ENCODE measurements around the gene MYO18B. TPM values are rescaled to one million over a fixed set of nuclear protein-coding genes. Genes with fewer than 3 reads are reported as not detected.

MYO18B gene
- total and polyA plus RNA-seq, 2 of the 8 experiments (the other 6 are each of a cell fraction or from before 2014, with no cell fraction given): 0.62 to 0.78 TPM

DNA sequence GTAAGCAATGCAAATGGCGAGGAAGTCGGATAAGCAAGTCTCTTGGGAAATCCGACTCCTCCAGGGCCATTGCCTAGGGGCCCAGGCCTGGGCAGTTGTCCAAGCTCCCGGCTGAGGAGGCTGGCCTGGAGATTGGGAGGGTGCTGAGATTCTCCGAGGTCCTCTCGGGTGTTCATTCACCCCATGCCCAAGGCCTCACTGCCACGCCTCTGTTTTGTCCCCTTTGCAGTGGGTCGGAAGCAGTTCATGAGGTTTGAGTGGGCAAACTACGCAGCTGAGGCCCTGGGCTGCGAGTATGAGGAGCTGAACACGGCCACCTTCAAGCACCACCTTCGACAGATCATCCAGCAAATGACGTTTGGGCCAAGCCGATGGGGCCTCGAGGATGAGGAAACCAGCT is 81.3 kb downstream of the MYO18B start:
- Histone ChIP-seq H3K23ac (ENCODE audit: insufficient read length) (no peak overlapping the region), H3K4me2 (ENCODE audit: insufficient read depth in 1 of 2, low read depth in 2 of 2, low read length in 2 of 2) (no peak overlapping the region), H3K23me2 (ENCODE audit: low read depth, low read length) (peaks cover 2% of the 10 kb centered on the region; the same call in 1 of the 2 replicates), H4K91ac (replicated peaks; ENCODE audit: insufficient read length, low read length) (no peak overlapping the region), H3K4ac (replicated peaks; ENCODE audit: insufficient read length, low read depth, low read length) (no peak overlapping the region), H2BK120ac (replicated peaks; ENCODE audit: low read depth, low read length) (no peak overlapping the region), H2AFZ (ENCODE audit: low read length) (no peak overlapping the region), H3K79me1 (ENCODE audit: low read depth, low read length) (no peaks in the 10 kb centered on the region), H4K8ac (ENCODE audit: extremely low read depth, insufficient read depth, low read length) (no peak overlapping the region; the same call in 1 of the 2 replicates), H3K9ac (replicated peaks in 1 of 4; ENCODE audit: extremely low read depth in 1 of 4, low read depth in 3 of 4, low read length in 3 of 4) (no peak overlapping the region), H3K14ac (ENCODE audit: insufficient read length) (no peak overlapping the region), H3K9me3 (ENCODE audit: insufficient read depth in 2 of 2, low read depth in 1 of 2, low read length in 1 of 2) (peaks cover 7 to 10% of the 10 kb centered on the region in 2 experiments; a peak in 2 of 4 replicates), H3K79me2 (ENCODE audit: control insufficient read depth in 1 of 2, insufficient read depth in 2 of 2, low read length in 2 of 2) (no peaks in the 10 kb centered on the region), H4K20me1 (replicated peaks in 1 of 2; ENCODE audit: control insufficient read depth in 1 of 2, insufficient read depth in 2 of 2, low read length in 2 of 2) (peaks cover 0 to 3% of the 10 kb centered on the region in 2 experiments), H2BK15ac (ENCODE audit: low read length) (no peak overlapping the region), H4K5ac (ENCODE audit: insufficient read length, low read depth, low read length) (no peak overlapping the region), H2BK5ac (ENCODE audit: low read depth, low read length) (no peak overlapping the region), H2BK12ac (ENCODE audit: low read depth, low read length) (no peak overlapping the region), H2AK5ac (ENCODE audit: low read depth, low read length) (no peak overlapping the region), H3K56ac (replicated peaks; ENCODE audit: insufficient read length, low read depth, low read length) (no peak overlapping the region), H3K27me3 (replicated peaks in 1 of 4; ENCODE audit: control insufficient read depth in 3 of 4, extremely low read depth in 1 of 4, insufficient read depth in 3 of 4, low read length in 3 of 4) (no peaks in the 10 kb centered on the region), H3K4me3 (ENCODE audit: extremely low read depth in 1 of 4, insufficient read depth in 2 of 4, low read depth in 3 of 4, low read length in 4 of 4) (no peak overlapping the region), H2BK20ac (ENCODE audit: low read length) (no peak overlapping the region), H3K27ac (ENCODE audit: low read depth, low read length) (no peak overlapping the region), H3K18ac (ENCODE audit: extremely low read depth, low read length) (no peak overlapping the region), H3K36me3 (ENCODE audit: control insufficient read depth in 2 of 4, insufficient read depth in 4 of 4, low read length in 3 of 4) (no peaks in the 10 kb centered on the region), H3K4me1 (replicated peaks in 1 of 4; ENCODE audit: control insufficient read depth in 3 of 4, insufficient read depth in 4 of 4, low read length in 3 of 4) (no peaks in the 10 kb centered on the region)
- ChIA-PET POLR2A (ENCODE audit: partially characterized antibody) (no interaction called here), CTCF (ENCODE audit: partially characterized antibody) (no interaction called here)
- 89% methylated on average over 15 of the region's 15 CpGs; no CpG with 5 or more reads in 1 of the 2 experiments for WGBS, 2 experiments (ENCODE audit: extremely low coverage in 1 of 2, insufficient coverage in 1 of 2, insufficient read length in 1 of 2, insufficient replicate concordance in 2 of 2, low coverage in 1 of 2, low lambda C conversion rate in 2 of 2, missing lambda C conversion rate in 1 of 2)
- DNase-seq (ENCODE audit: low read depth in 1 of 2, low spot score in 2 of 2): no peak
- FAIRE-seq: no peak
- TF ChIP-seq GABPA (IDR thresholded peaks at IDR 0.05; ENCODE audit: borderline replicate concordance, insufficient read depth, low read length): no peak
- no peak for TF ChIP-seq HDAC6 (IDR thresholded peaks at IDR 0.05; ENCODE audit: low read depth, low read length)
- no peak for TF ChIP-seq YY1 (IDR thresholded peaks at IDR 0.05; ENCODE audit: low read depth, low read length)
- no peak for TF ChIP-seq PHF8 (conservative IDR thresholded peaks at IDR 0.05; ENCODE audit: low read depth, low read length)
